Esophagus muscularis mucosa (tissue), 4 donors: ENCODE data around the gene WDR37. TPM values are rescaled to one million over a fixed set of nuclear protein-coding genes. Genes with fewer than 3 reads are reported as not detected.

Source experiments
- DNase-seq: peaks from one replicate; pipeline ENCODE4 v3.0.0-alpha.2; 2017; ENCODE audit errors: extremely low spot score
- H3K27ac ChIP-seq, 4 donors: fragments of 200-600 bp; sonication (generic); replicated peaks in 1 of 4; 1 replicate in 3 of 4; 2 replicates in 1 of 4; pipeline ENCODE4 v1.5.1; 2016 to 2019; ENCODE audit warnings: mild to moderate bottlenecking in 1 of 4
- H3K27me3 ChIP-seq, 4 donors: fragments of 200-600 bp; sonication (generic); one replicate each; pipeline versions ENCODE4 v1.5.1 to v1.6.0; 2016 to 2019
- H3K36me3 ChIP-seq, 4 donors: fragments of 200-600 bp; sonication (generic); one replicate each; pipeline ENCODE4 v1.5.1; 2016 to 2019
- H3K4me1 ChIP-seq, 4 donors: fragments of 200-600 bp; sonication (generic); one replicate each; pipeline ENCODE4 v1.5.1; 2016 to 2019
- H3K4me3 ChIP-seq, 4 donors: fragments of 200-600 bp; sonication (generic); 1 replicate in 2 of 4; 2 replicates in 2 of 4; pipeline ENCODE4 v1.5.1; 2016 to 2019; ENCODE audit warnings: mild to moderate bottlenecking in 4 of 4, moderate library complexity in 1 of 4
- H3K9me3 ChIP-seq, 4 donors: fragments of 200-600 bp; sonication (generic); 1 replicate in 3 of 4; 2 replicates in 1 of 4; pipeline ENCODE4 v1.5.1; 2016 to 2019
- EP300 ChIP-seq: sonication (generic); formaldehyde crosslinking; IDR thresholded peaks from one replicate; pipeline ENCODE4 v1.6.1; 2017; ENCODE audit warnings: antibody characterized with exemption
- POLR2A ChIP-seq: fragments of 450-650 bp; IDR thresholded peaks from one replicate; pipeline ENCODE4 v1.6.1; 2017; ENCODE audit warnings: antibody characterized with exemption, moderate library complexity, mild to moderate bottlenecking, low read depth
- POLR2AphosphoS5 ChIP-seq, 2 donors: sonication (generic); formaldehyde crosslinking; IDR thresholded peaks; one replicate each; pipeline ENCODE4 v1.6.1; 2017; ENCODE audit warnings: antibody characterized with exemption in 2 of 2
- WGBS: methylation state at CpG from one replicate; pipeline ENCODE4 v1.1.5; 2018; 5-methylcytosine and 5-hydroxymethylcytosine counted together
- intact Hi-C: fragments of 100-400 bp; cut with DNase I; formaldehyde crosslinking; loops from one replicate; pipeline ENCODE4 v1.15.1; 2023
- total RNA-seq, 4 donors: library from RNA; depleted of rRNA; stranded (reverse); fragments of >200 nt; gene quantifications; one replicate each; pipeline versions ENCODE4 v1.1.0 to v1.2.1, GENCODE V29; 2016
- TF ChIP-seq, protein P1 (sequence below), 3 experiments: fragments of 200-600 bp in 2 of 3; fragments of 450-650 bp in 1 of 3; sonication (generic) in 2 of 3; IDR thresholded peaks; one replicate each; pipeline ENCODE4 v1.5.1; 2017 to 2019; ENCODE audit warnings: antibody characterized with exemption in 3 of 3, mild to moderate bottlenecking in 2 of 3, moderate library complexity in 1 of 3

Gene WDR37
- total RNA-seq, 4 donors from 2014 or later, result 9.1 to 17.2 (median 13.2) TPM

DNA sequence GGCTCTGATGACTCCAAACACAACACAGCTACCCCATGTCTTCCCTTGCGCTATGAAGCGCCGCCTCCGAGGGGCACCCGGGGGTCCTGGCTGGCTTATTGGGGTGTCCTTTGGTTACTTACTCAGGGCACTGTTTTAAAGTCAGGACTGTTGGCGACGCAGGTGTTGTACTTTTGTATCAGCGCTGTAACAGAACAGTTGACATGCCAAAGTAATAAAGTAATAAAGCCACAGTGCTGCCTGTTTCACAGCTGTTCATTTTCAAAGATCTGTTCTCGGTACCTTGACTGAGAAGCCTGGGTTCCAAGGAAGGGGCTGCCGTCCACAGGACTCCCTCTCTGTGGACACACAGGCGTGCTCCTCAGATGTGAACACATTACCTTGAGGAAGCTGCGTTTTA, 64.1 kb downstream of the WDR37 start:
- Histone ChIP-seq H3K27me3 (no peaks in the 10 kb centered on the region), H3K4me3 (no peak overlapping the region), H3K4me1 (no peaks in the 10 kb centered on the region), H3K27ac (no peak overlapping the region), H3K9me3 (no peaks in the 10 kb centered on the region), H3K36me3 (peaks cover 40 to 98% (median 87%) of the 10 kb centered on the region in 4 donors)
- DNase-seq, result no peak
- TF ChIP-seq POLR2AphosphoS5 (IDR thresholded peaks at IDR 0.05) (no peak), EP300 (no peak), POLR2A (no peak)
- TF ChIP-seq, protein P1, sequence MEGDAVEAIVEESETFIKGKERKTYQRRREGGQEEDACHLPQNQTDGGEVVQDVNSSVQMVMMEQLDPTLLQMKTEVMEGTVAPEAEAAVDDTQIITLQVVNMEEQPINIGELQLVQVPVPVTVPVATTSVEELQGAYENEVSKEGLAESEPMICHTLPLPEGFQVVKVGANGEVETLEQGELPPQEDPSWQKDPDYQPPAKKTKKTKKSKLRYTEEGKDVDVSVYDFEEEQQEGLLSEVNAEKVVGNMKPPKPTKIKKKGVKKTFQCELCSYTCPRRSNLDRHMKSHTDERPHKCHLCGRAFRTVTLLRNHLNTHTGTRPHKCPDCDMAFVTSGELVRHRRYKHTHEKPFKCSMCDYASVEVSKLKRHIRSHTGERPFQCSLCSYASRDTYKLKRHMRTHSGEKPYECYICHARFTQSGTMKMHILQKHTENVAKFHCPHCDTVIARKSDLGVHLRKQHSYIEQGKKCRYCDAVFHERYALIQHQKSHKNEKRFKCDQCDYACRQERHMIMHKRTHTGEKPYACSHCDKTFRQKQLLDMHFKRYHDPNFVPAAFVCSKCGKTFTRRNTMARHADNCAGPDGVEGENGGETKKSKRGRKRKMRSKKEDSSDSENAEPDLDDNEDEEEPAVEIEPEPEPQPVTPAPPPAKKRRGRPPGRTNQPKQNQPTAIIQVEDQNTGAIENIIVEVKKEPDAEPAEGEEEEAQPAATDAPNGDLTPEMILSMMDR (IDR thresholded peaks at IDR 0.05), result no peak
- 84% methylated on average over 12 of the region's 12 CpGs for WGBS
- intact Hi-C loops, result no loop called here

- Histone ChIP-seq H3K9me3 (no peaks in the 10 kb centered on the region), H3K27me3 (no peaks in the 10 kb centered on the region), H3K4me1 (no peaks in the 10 kb centered on the region), H3K27ac (no peak overlapping the region), H3K4me3 (no peak overlapping the region), H3K36me3 (peaks cover 40 to 98% (median 87%) of the 10 kb centered on the region in 4 donors)
- intact Hi-C loops, result no loop called here
- 91% methylated on average over 21 of the region's 22 CpGs for WGBS
- TF ChIP-seq, protein P1 (IDR thresholded peaks at IDR 0.05), result no peak
- TF ChIP-seq POLR2A (no peak), POLR2AphosphoS5 (IDR thresholded peaks at IDR 0.05) (no peak), EP300 (no peak)
- DNase-seq, result no peak
These were observed 64.6 kb downstream of the WDR37 start for GRCh38 chr10:1120801-1121211.

DNA sequence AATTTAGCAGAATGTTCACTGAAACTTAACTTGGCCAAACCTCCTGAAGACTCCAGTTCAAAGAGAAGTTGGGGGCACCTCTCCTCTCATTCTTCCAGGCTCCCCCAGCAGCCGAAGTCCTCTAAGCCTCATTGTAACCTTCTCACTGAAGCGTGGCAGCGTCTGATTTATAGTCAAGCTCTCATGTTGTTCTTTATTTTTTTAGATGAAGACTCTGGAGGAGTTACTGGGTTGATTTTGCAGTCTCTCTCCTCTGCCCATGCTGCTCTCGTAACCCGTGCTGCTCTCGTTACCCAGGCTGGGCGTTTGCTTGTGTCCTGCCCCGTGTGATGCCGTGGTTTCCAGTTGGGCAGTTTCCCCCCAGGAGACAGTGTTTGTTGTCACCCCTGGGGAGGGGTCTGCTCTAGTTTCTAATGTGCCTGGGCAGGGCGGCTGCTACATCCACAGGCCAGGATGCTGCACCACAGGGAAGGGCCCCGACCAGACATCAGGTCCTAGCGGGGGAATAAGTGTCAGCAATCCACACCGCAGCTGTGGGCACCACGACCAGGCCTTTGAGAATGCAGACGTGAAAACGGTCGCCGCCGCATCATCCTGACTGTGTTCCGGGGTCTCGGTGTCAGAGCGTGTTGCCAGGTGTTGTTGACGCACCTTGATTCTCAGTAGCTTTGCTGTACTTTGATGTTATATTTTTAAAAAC, 65.2 kb downstream of the WDR37 start:
- intact Hi-C loops, result no loop called here
- Histone ChIP-seq H3K9me3 (no peaks in the 10 kb centered on the region), H3K4me1 (no peaks in the 10 kb centered on the region), H3K4me3 (no peak overlapping the region), H3K27ac (no peak overlapping the region), H3K36me3 (peaks cover 41 to 96% (median 86%) of the 10 kb centered on the region in 4 donors), H3K27me3 (no peaks in the 10 kb centered on the region)
- DNase-seq, result peak; percentile 10
- TF ChIP-seq, protein P1 (IDR thresholded peaks at IDR 0.05), result no peak
- TF ChIP-seq EP300, result no peak
- no peak for TF ChIP-seq POLR2AphosphoS5 (IDR thresholded peaks at IDR 0.05)
- WGBS, result 92% methylated on average over 12 of the region's 23 CpGs

GRCh38 chr10:1122349-1122748, 66.2 kb downstream of the WDR37 start:
- Histone ChIP-seq H3K4me1 (no peaks in the 10 kb centered on the region), H3K36me3 (peaks cover 35 to 94% (median 83%) of the 10 kb centered on the region in 4 donors), H3K4me3 (no peak overlapping the region), H3K9me3 (no peaks in the 10 kb centered on the region), H3K27me3 (no peaks in the 10 kb centered on the region), H3K27ac (no peak overlapping the region)
- intact Hi-C loops, result no loop called here
- WGBS, result 68% methylated on average over 5 of the region's 6 CpGs
- no peak for DNase-seq
- TF ChIP-seq POLR2A, result no peak
- TF ChIP-seq POLR2AphosphoS5 (IDR thresholded peaks at IDR 0.05), result no peak
- TF ChIP-seq, protein P1 (IDR thresholded peaks at IDR 0.05), result no peak
- no peak for TF ChIP-seq EP300

DNA sequence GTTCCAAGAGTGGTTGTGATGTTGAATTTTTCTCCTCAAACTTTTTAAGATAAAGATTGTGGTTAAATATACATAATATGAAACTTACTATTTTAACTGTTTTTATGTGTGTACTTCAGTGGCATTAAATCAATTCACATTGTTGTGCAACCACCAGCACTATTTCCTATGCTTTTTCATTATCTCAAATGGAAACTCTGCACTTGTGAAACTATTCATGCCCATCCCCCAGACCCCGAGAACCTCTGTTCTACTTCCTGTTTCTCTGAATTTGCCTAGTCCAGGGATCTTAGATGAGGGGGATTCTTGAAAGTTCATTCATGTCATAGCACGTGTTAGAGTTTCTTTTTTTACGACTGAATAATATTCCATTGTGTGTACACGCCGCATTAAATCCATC, 67.0 kb downstream of the WDR37 start:
- no peak overlapping the region for H3K27ac ChIP-seq
- H3K4me1 ChIP-seq, result no peaks in the 10 kb centered on the region
- peaks cover 31 to 96% (median 81%) of the 10 kb centered on the region in 4 donors for H3K36me3 ChIP-seq
- no peaks in the 10 kb centered on the region for H3K9me3 ChIP-seq
- H3K4me3 ChIP-seq, result no peak overlapping the region
- WGBS, result 85% methylated on average over 5 of the region's 5 CpGs
- intact Hi-C loops, result no loop called here
- TF ChIP-seq EP300 (no peak), POLR2A (no peak), POLR2AphosphoS5 (IDR thresholded peaks at IDR 0.05) (no peak)
- TF ChIP-seq, protein P1 (IDR thresholded peaks at IDR 0.05), result no peak
- H3K27me3 ChIP-seq, result no peaks in the 10 kb centered on the region
- DNase-seq, result peak; percentile 17
